Ascending aorta (tissue), 2 donors: ENCODE data around the gene PRKAR1B. TPM values are rescaled to one million over a fixed set of nuclear protein-coding genes. Genes with fewer than 3 reads are reported as not detected.

Experiments
- DNase-seq, 2 donors: peaks; one replicate each; pipeline ENCODE4 v3.0.0-alpha.2; 2019; ENCODE audit warnings: low spot score in 2 of 2
- H3K27ac ChIP-seq, 2 donors: fragments of 200-600 bp; sonication (generic); one replicate each; pipeline ENCODE4 v1.5.1; 2016 to 2017; ENCODE audit warnings: mild to moderate bottlenecking in 1 of 2
- H3K27me3 ChIP-seq: fragments of 200-600 bp; sonication (generic); one replicate; pipeline ENCODE4 v1.5.1; 2017
- H3K36me3 ChIP-seq, 2 donors: fragments of 200-600 bp; sonication (generic); one replicate each; pipeline ENCODE4 v1.5.1; 2016
- H3K4me1 ChIP-seq, 2 donors: fragments of 200-600 bp; sonication (generic); one replicate each; pipeline ENCODE4 v1.5.1; 2016 to 2017; ENCODE audit warnings: mild to moderate bottlenecking in 1 of 2
- H3K4me3 ChIP-seq, 2 donors: fragments of 200-600 bp; sonication (generic); one replicate each; pipeline ENCODE4 v1.5.1; 2016 to 2017; ENCODE audit warnings: mild to moderate bottlenecking in 1 of 2
- H3K9me3 ChIP-seq, 2 donors: fragments of 200-600 bp; sonication (generic); one replicate each; pipeline ENCODE4 v1.5.1; 2016
- CTCF ChIP-seq, 3 experiments: fragments of 200-600 bp in 2 of 3; fragments of 450-650 bp in 1 of 3; sonication (generic) in 2 of 3; IDR thresholded peaks; one replicate each; pipeline ENCODE4 v1.5.1; 2016 to 2019; ENCODE audit warnings: antibody characterized with exemption in 3 of 3, mild to moderate bottlenecking in 1 of 3, moderate library complexity in 1 of 3
- intact Hi-C: fragments of 100-400 bp; cut with DNase I; formaldehyde crosslinking; loops from one replicate; pipeline ENCODE4 v1.15.1; 2023
- total RNA-seq: library from RNA; depleted of rRNA; stranded (reverse); fragments of >200 nt; gene quantifications from one replicate; pipeline ENCODE4 v1.1.0, GENCODE V29; 2016

PRKAR1B gene
- total RNA-seq, 1 donor from 2014 or later = 13.0 TPM

GRCh38 chr7:625376-625971, 101.6 kb downstream of the PRKAR1B start:
- TF ChIP-seq CTCF (IDR thresholded peaks at IDR 0.05) = no peak
- Histone ChIP-seq H3K4me3 (no peak overlapping the region), H3K9me3 (peaks cover 4 to 26% of the 10 kb centered on the region in 2 donors), H3K27me3 (no peaks in the 10 kb centered on the region), H3K36me3 (no peaks in the 10 kb centered on the region), H3K4me1 (no peaks in the 10 kb centered on the region), H3K27ac (no peak overlapping the region)
- no peak for DNase-seq
- intact Hi-C loops = no loop called here

GRCh38 chr7:623464-623863, 103.6 kb downstream of the PRKAR1B start:
- intact Hi-C loops = no loop called here
- no peaks in the 10 kb centered on the region for H3K4me1 ChIP-seq
- H3K4me3 ChIP-seq = no peak overlapping the region
- H3K36me3 ChIP-seq = no peaks in the 10 kb centered on the region
- no peak for DNase-seq
- H3K27ac ChIP-seq = no peak overlapping the region
- H3K27me3 ChIP-seq = no peaks in the 10 kb centered on the region
- peaks cover 4 to 28% of the 10 kb centered on the region in 2 donors for H3K9me3 ChIP-seq
- TF ChIP-seq CTCF (IDR thresholded peaks at IDR 0.05) = no peak

- no peaks in the 10 kb centered on the region for H3K36me3 ChIP-seq
- no peak overlapping the region for H3K27ac ChIP-seq
- H3K27me3 ChIP-seq = no peaks in the 10 kb centered on the region
- no peaks in the 10 kb centered on the region for H3K4me1 ChIP-seq
- DNase-seq = no peak
- peaks cover 4 to 28% of the 10 kb centered on the region in 2 donors for H3K9me3 ChIP-seq
- no peak overlapping the region for H3K4me3 ChIP-seq
- intact Hi-C loops = no loop called here
- TF ChIP-seq CTCF (IDR thresholded peaks at IDR 0.05) = no peak
Observed at GRCh38 chr7:621572-622285, 105.4 kb downstream of the PRKAR1B start.

DNA sequence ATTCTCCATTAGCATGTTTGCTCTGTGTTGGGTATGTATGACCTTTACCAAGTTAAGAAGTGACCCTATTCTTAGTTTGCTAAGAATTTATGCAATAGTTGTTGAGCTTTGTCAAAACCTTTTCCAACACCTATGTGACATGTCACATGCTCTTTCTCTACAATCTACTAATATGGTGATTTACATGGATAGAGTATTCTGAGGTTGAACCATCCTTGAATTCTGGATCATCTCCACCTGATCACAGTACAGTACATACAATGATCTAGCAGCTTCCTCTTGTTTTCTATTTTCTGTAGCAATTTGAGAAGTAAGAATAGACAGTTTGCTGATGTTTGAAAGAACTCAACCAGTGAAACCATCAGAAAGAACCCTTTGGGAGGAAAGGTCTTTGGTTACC, 106.2 kb downstream of the PRKAR1B start:
- Histone ChIP-seq H3K4me1 (no peaks in the 10 kb centered on the region), H3K4me3 (no peak overlapping the region), H3K27me3 (no peaks in the 10 kb centered on the region), H3K36me3 (no peaks in the 10 kb centered on the region), H3K9me3 (peaks cover 4 to 25% of the 10 kb centered on the region in 2 donors), H3K27ac (no peak overlapping the region)
- intact Hi-C loops = no loop called here
- no peak for DNase-seq
- TF ChIP-seq CTCF (IDR thresholded peaks at IDR 0.05) = no peak

GRCh38 chr7:620056-620455, 107.0 kb downstream of the PRKAR1B start:
- no peak for TF ChIP-seq CTCF (IDR thresholded peaks at IDR 0.05)
- intact Hi-C loops = no loop called here
- Histone ChIP-seq H3K27me3 (no peaks in the 10 kb centered on the region), H3K27ac (no peak overlapping the region), H3K36me3 (no peaks in the 10 kb centered on the region), H3K9me3 (peaks cover 0 to 18% of the 10 kb centered on the region in 2 donors), H3K4me3 (no peak overlapping the region), H3K4me1 (no peaks in the 10 kb centered on the region)
- DNase-seq = no peak
